H1 (cell line): Measurements from ENCODE around the gene AFG1L. TPM values are rescaled to one million over a fixed set of nuclear protein-coding genes. Genes with fewer than 3 reads are reported as not detected.

Experiments
- CTCF ChIA-PET: fragments of 300-600 bp; sonication (Branson Sonifier 250); formaldehyde crosslinking; loops from one replicate; lab custom pipeline; 2021; ENCODE audit not compliant: partially characterized antibody; lab: Charles Lee
- POLR2A ChIA-PET: fragments of 300-600 bp; sonication (Branson Sonifier 250); formaldehyde crosslinking; loops from one replicate; lab custom pipeline; 2021; ENCODE audit warnings: inconsistent platforms; ENCODE audit not compliant: partially characterized antibody; lab: Charles Lee
- DNase-seq, 2 experiments: peaks; one replicate each; pipeline versions ENCODE4 v3.0.0 to v3.0.0-alpha.2; 2010 to 2022; ENCODE audit warnings: low spot score in 2 of 2, low read depth in 1 of 2, mixed read lengths in 1 of 2
- FAIRE-seq: peaks from 2 replicates; lab custom pipeline; 2011; peaks lifted over from hg19 to GRCh38; lab: Jason Lieb, UNC
- H2AFZ ChIP-seq: 2 replicates; pipeline ENCODE4 v1.8.1; 2012; ENCODE audit warnings: low read length, inconsistent platforms
- H2AK5ac ChIP-seq: 2 replicates; pipeline ENCODE4 v1.6.1; 2013; ENCODE audit warnings: low read depth, low read length
- H2BK120ac ChIP-seq: replicated peaks from 2 replicates; pipeline ENCODE3; 2013; ENCODE audit warnings: low read depth, low read length, inconsistent platforms
- H2BK12ac ChIP-seq: 2 replicates; pipeline ENCODE4 v1.6.1; 2013; ENCODE audit warnings: low read depth, low read length
- H2BK15ac ChIP-seq: 2 replicates; pipeline ENCODE4 v1.6.1; 2013; ENCODE audit warnings: low read length
- H2BK20ac ChIP-seq: 2 replicates; pipeline ENCODE4 v1.6.1; 2013; ENCODE audit warnings: low read length
- H2BK5ac ChIP-seq: 2 replicates; pipeline ENCODE4 v1.6.1; 2013; ENCODE audit warnings: low read depth, low read length
- H3K14ac ChIP-seq: 2 replicates; pipeline ENCODE4 v1.6.1; 2013; ENCODE audit warnings: inconsistent platforms; ENCODE audit not compliant: insufficient read length
- H3K18ac ChIP-seq: 2 replicates; pipeline ENCODE4 v1.6.1; 2013; ENCODE audit warnings: low read length; ENCODE audit errors: extremely low read depth
- H3K23ac ChIP-seq: 2 replicates; pipeline ENCODE4 v1.6.1; 2013; ENCODE audit warnings: inconsistent platforms; ENCODE audit not compliant: insufficient read length
- H3K23me2 ChIP-seq: 2 replicates; pipeline ENCODE4 v1.6.1; 2013; ENCODE audit warnings: low read depth, low read length
- H3K27ac ChIP-seq: 2 replicates; pipeline ENCODE4 v1.6.1; 2011; ENCODE audit warnings: low read depth, low read length, inconsistent platforms
- H3K27me3 ChIP-seq, 4 experiments: replicated peaks in 1 of 4; 1 replicate in 1 of 4; 2 replicates in 3 of 4; pipeline versions ENCODE4 v1.6.1 to v1.8.1; 2011 to 2013; ENCODE audit warnings: low read length in 3 of 4, mild to moderate bottlenecking in 3 of 4, inconsistent platforms in 2 of 4, mixed read lengths in 2 of 4, moderate library complexity in 1 of 4; ENCODE audit not compliant: control insufficient read depth in 3 of 4, insufficient read depth in 3 of 4; ENCODE audit errors: extremely low read depth in 1 of 4
- H3K36me3 ChIP-seq, 4 experiments: 2 replicates each; pipeline versions ENCODE4 v1.6.1 to v1.8.1; 2011 to 2013; ENCODE audit warnings: mild to moderate bottlenecking in 4 of 4, low read length in 3 of 4, moderate library complexity in 2 of 4, control low read depth in 1 of 4, inconsistent platforms in 1 of 4; ENCODE audit not compliant: insufficient read depth in 4 of 4, control insufficient read depth in 2 of 4
- H3K4ac ChIP-seq: replicated peaks from 2 replicates; pipeline ENCODE3; 2013; ENCODE audit warnings: low read length, low read depth, mixed read lengths, inconsistent platforms; ENCODE audit not compliant: insufficient read length
- H3K4me1 ChIP-seq, 4 experiments: replicated peaks in 1 of 4; 1 replicate in 1 of 4; 2 replicates in 3 of 4; pipeline versions ENCODE4 v1.6.1 to v1.8.1; 2011 to 2013; ENCODE audit warnings: low read length in 3 of 4, inconsistent platforms in 2 of 4, mixed read lengths in 1 of 4; ENCODE audit not compliant: insufficient read depth in 4 of 4, control insufficient read depth in 3 of 4
- H3K4me2 ChIP-seq, 2 experiments: 2 replicates each; pipeline versions ENCODE4 v1.6.1 to v1.8.1; 2011 to 2013; ENCODE audit warnings: low read depth in 2 of 2, low read length in 2 of 2, control low read depth in 1 of 2, inconsistent platforms in 1 of 2, mild to moderate bottlenecking in 1 of 2; ENCODE audit not compliant: insufficient read depth in 1 of 2
- H3K4me3 ChIP-seq, 4 experiments: fragments of 200-600, 300-600 bp in 1 of 4; sonication (generic), shearing (Covaris generic), sonication (Bioruptor Twin) in 1 of 4; 2 replicates each; pipeline versions ENCODE4 v1.5.1 to v1.8.1; 2011 to 2016; ENCODE audit warnings: low read length in 4 of 4, low read depth in 3 of 4, control low read depth in 2 of 4, inconsistent platforms in 2 of 4, mild to moderate bottlenecking in 2 of 4, mixed read lengths in 1 of 4, moderate library complexity in 1 of 4; ENCODE audit not compliant: insufficient read depth in 2 of 4; ENCODE audit errors: extremely low read depth in 1 of 4
- H3K56ac ChIP-seq: replicated peaks from 2 replicates; pipeline ENCODE3; 2013; ENCODE audit warnings: low read depth, mild to moderate bottlenecking, mixed read lengths, low read length, inconsistent platforms; ENCODE audit not compliant: insufficient read length
- H3K79me1 ChIP-seq: 2 replicates; pipeline ENCODE4 v1.6.1; 2013; ENCODE audit warnings: low read depth, low read length, control low read depth
- H3K79me2 ChIP-seq, 2 experiments: 2 replicates each; pipeline versions ENCODE4 v1.6.1 to v1.8.1; 2012 to 2013; ENCODE audit warnings: low read length in 2 of 2, mild to moderate bottlenecking in 2 of 2, inconsistent platforms in 1 of 2; ENCODE audit not compliant: insufficient read depth in 2 of 2, control insufficient read depth in 1 of 2
- H3K9ac ChIP-seq, 4 experiments: replicated peaks in 1 of 4; 1 replicate in 1 of 4; 2 replicates in 3 of 4; pipeline versions ENCODE4 v1.6.1 to v1.8.1; 2011 to 2013; ENCODE audit warnings: low read depth in 3 of 4, low read length in 3 of 4, control low read depth in 2 of 4, mild to moderate bottlenecking in 2 of 4, moderate library complexity in 2 of 4, inconsistent platforms in 1 of 4; ENCODE audit errors: extremely low read depth in 1 of 4
- H3K9me3 ChIP-seq, 2 experiments: 2 replicates each; pipeline versions ENCODE4 v1.6.1 to v1.8.1; 2012 to 2013; ENCODE audit warnings: mild to moderate bottlenecking in 2 of 2, moderate library complexity in 2 of 2, control low read depth in 1 of 2, inconsistent platforms in 1 of 2, low read depth in 1 of 2, low read length in 1 of 2, mixed read lengths in 1 of 2; ENCODE audit not compliant: insufficient read depth in 2 of 2
- H4K20me1 ChIP-seq, 2 experiments: replicated peaks in 1 of 2; 2 replicates each; pipeline versions ENCODE3 to v1.8.1; 2011 to 2013; ENCODE audit warnings: inconsistent platforms in 2 of 2, low read length in 2 of 2, mild to moderate bottlenecking in 1 of 2; ENCODE audit not compliant: insufficient read depth in 2 of 2, control insufficient read depth in 1 of 2
- H4K5ac ChIP-seq: 2 replicates; pipeline ENCODE4 v1.6.1; 2013; ENCODE audit warnings: low read length, low read depth, mixed read lengths, inconsistent platforms; ENCODE audit not compliant: insufficient read length
- H4K8ac ChIP-seq: 2 replicates; pipeline ENCODE4 v1.8.0; 2013; ENCODE audit warnings: mild to moderate bottlenecking, moderate library complexity, low read length, inconsistent platforms; ENCODE audit not compliant: insufficient read depth; ENCODE audit errors: extremely low read depth
- H4K91ac ChIP-seq: replicated peaks from 2 replicates; pipeline ENCODE3; 2013; ENCODE audit warnings: low read length, mixed read lengths, inconsistent platforms; ENCODE audit not compliant: insufficient read length
- CHD1 ChIP-seq: IDR thresholded peaks from 2 replicates; pipeline ENCODE4 v1.6.1; 2012; ENCODE audit warnings: low read depth, low read length, improper control_type of control experiment
- KDM5A ChIP-seq: fragments of 200-600 bp; IDR thresholded peaks from 2 replicates; pipeline ENCODE4 v1.7.1; 2012; ENCODE audit warnings: mild to moderate bottlenecking, low read length, inconsistent platforms, mixed read lengths
- NRF1 ChIP-seq: IDR thresholded peaks from 2 replicates; pipeline ENCODE4 v1.6.1; 2011; ENCODE audit warnings: mild to moderate bottlenecking, low read depth, low read length, improper control_type of control experiment
- PHF8 ChIP-seq: fragments of 200-600 bp; sonication (generic); conservative IDR thresholded peaks from 2 replicates; pipeline ENCODE4 v1.7.1; 2012; ENCODE audit warnings: low read depth, mild to moderate bottlenecking, inconsistent platforms, low read length, moderate library complexity
- POLR2A ChIP-seq, 2 experiments: IDR thresholded peaks; 1 replicate in 1 of 2; 2 replicates in 1 of 2; pipeline ENCODE4 v1.6.1; 2011; ENCODE audit warnings: low read depth in 2 of 2, low read length in 2 of 2, mild to moderate bottlenecking in 2 of 2; ENCODE audit errors: control extremely low read depth in 1 of 2
- POU5F1 ChIP-seq: IDR thresholded peaks from 2 replicates; pipeline ENCODE4 v1.6.1; 2011; ENCODE audit warnings: low read depth, mild to moderate bottlenecking, low read length, moderate library complexity
- RBBP5 ChIP-seq: IDR thresholded peaks from 2 replicates; pipeline ENCODE4 v1.7.1; 2012; ENCODE audit warnings: low read depth, mild to moderate bottlenecking, inconsistent platforms, low read length, moderate library complexity, borderline replicate concordance
- RXRA ChIP-seq: IDR thresholded peaks from 2 replicates; pipeline ENCODE4 v1.6.1; 2011; ENCODE audit warnings: low read depth, mild to moderate bottlenecking, low read length, moderate library complexity; ENCODE audit not compliant: insufficient read depth
- SIRT6 ChIP-seq: IDR thresholded peaks from one replicate; pipeline ENCODE4 v1.7.1; 2012; ENCODE audit warnings: low read length, inconsistent platforms
- TAF7 ChIP-seq: optimal IDR thresholded peaks from 2 replicates; pipeline ENCODE3; 2011; ENCODE audit warnings: low read depth, mild to moderate bottlenecking, inconsistent platforms, low read length, moderate library complexity, borderline replicate concordance
- WGBS, 2 experiments: shearing (Covaris generic) in 1 of 2; methylation state at CpG; one replicate each; pipeline versions ENCODE4 v1.1.6 to v1.1.7; 2013 to 2015; ENCODE audit warnings: low lambda C conversion rate in 2 of 2, mixed read lengths in 2 of 2, inconsistent platforms in 1 of 2, low coverage in 1 of 2, missing lambda C conversion rate in 1 of 2; ENCODE audit not compliant: insufficient replicate concordance in 2 of 2, insufficient coverage in 1 of 2, insufficient read length in 1 of 2; ENCODE audit errors: extremely low coverage in 1 of 2, missing lambda C conversion rate in 1 of 2; 5-methylcytosine and 5-hydroxymethylcytosine counted together
- polyA plus RNA-seq, 7 experiments: library from polyadenylated mRNA; depleted of rRNA in 3 of 7; stranded (reverse) in 5 of 7; unstranded in 2 of 7; fragments of >200 nt in 5 of 7; fragments of 200-250 nt in 2 of 7; gene quantifications; 1 replicate in 5 of 7; 2 replicates in 1 of 7; 4 replicates in 1 of 7; pipeline versions ENCODE4 v1.2.1 to v1.2.3, GENCODE V29; 2011 to 2013; ENCODE audit warnings: missing spikeins in 2 of 7, mixed read lengths in 2 of 7
- total RNA-seq: library from RNA; stranded (reverse); fragmentation: NEBNext Ultra II Directional; extraction: Animal tissue kit (Norgen Biotek cat#: 25700); gene quantifications from 2 replicates; pipeline ENCODE4 v1.2.1, GENCODE V29; 2021
- TF ChIP-seq, protein P1 (sequence below): IDR thresholded peaks from 2 replicates; pipeline ENCODE4 v1.6.1; 2011; ENCODE audit warnings: low read length, improper control_type of control experiment
- TF ChIP-seq, protein P2 (sequence below): IDR thresholded peaks from 2 replicates; pipeline ENCODE4 v1.6.1; 2012; ENCODE audit warnings: low read length, inconsistent platforms

AFG1L gene
- total and polyA plus RNA-seq, 2 of the 8 experiments (the other 6 are each of a cell fraction or from before 2014, with no cell fraction given), result 0.98 to 5.7 TPM

DNA sequence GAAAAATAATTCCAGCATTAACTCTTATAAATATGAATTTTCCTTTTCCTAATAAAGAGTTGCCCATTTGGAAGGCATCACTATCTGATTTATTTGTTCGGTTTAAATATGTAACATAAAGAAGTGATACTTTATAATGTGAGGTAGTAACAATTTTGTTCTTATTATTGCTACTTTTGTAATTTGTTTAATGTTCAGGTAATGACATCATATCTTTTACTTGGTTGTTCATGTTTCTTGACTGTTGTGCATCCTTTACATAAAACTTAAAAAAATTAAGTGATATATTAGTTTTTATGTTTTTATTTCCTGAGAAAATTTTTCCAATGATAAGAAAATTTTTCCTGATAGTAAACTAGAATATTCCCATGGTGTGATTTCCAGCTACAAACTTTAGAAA is 124.6 kb downstream of the AFG1L start:
- H3K27me3 ChIP-seq, result no peaks in the 10 kb centered on the region
- no peak overlapping the region for H4K5ac ChIP-seq
- no peak overlapping the region for H4K91ac ChIP-seq
- H3K27ac ChIP-seq, result no peak overlapping the region
- H3K9ac ChIP-seq, result no peak overlapping the region
- no peak overlapping the region for H2BK12ac ChIP-seq
- H4K20me1 ChIP-seq, result peaks cover 0 to 1% of the 10 kb centered on the region in 2 experiments
- no peaks in the 10 kb centered on the region for H3K79me1 ChIP-seq
- H3K23ac ChIP-seq, result no peak overlapping the region
- H2BK5ac ChIP-seq, result no peak overlapping the region
- no peaks in the 10 kb centered on the region for H3K36me3 ChIP-seq
- H3K14ac ChIP-seq, result no peak overlapping the region
- no peak overlapping the region for H3K4me2 ChIP-seq
- no peak overlapping the region for H2BK20ac ChIP-seq
- no peak overlapping the region for H2AK5ac ChIP-seq
- DNase-seq, result no peak
- H2AFZ ChIP-seq, result no peak overlapping the region
- no peak overlapping the region for H2BK120ac ChIP-seq
- WGBS, 2 experiments, result 89% methylated on average over 1 of the region's 1 CpG; no CpG with 5 or more reads in 1 of the 2 experiments
- H3K4ac ChIP-seq, result no peak overlapping the region
- H3K4me1 ChIP-seq, result no peaks in the 10 kb centered on the region
- H3K4me3 ChIP-seq, result no peak overlapping the region
- no peaks in the 10 kb centered on the region for H3K9me3 ChIP-seq
- no peak for FAIRE-seq
- H3K56ac ChIP-seq, result no peak overlapping the region
- no peak overlapping the region for H3K18ac ChIP-seq
- ChIA-PET POLR2A (no interaction called here), CTCF (no interaction called here)
- no peaks in the 10 kb centered on the region for H3K23me2 ChIP-seq
- no peak overlapping the region for H2BK15ac ChIP-seq
- no peak overlapping the region for H4K8ac ChIP-seq
- H3K79me2 ChIP-seq, result no peaks in the 10 kb centered on the region
- TF ChIP-seq RBBP5 (no peak), SIRT6 (no peak), PHF8 (no peak), POLR2A (IDR thresholded peaks at IDR 0.05; ENCODE audit: control extremely low read depth in 1 of 2, low read depth in 2 of 2, low read length in 2 of 2) (no peak), RXRA (no peak), TAF7 (no peak), NRF1 (no peak), CHD1 (no peak), POU5F1 (no peak), KDM5A (no peak)
- TF ChIP-seq, protein P1, sequence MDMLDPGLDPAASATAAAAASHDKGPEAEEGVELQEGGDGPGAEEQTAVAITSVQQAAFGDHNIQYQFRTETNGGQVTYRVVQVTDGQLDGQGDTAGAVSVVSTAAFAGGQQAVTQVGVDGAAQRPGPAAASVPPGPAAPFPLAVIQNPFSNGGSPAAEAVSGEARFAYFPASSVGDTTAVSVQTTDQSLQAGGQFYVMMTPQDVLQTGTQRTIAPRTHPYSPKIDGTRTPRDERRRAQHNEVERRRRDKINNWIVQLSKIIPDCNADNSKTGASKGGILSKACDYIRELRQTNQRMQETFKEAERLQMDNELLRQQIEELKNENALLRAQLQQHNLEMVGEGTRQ, result no peak
- TF ChIP-seq, protein P2, sequence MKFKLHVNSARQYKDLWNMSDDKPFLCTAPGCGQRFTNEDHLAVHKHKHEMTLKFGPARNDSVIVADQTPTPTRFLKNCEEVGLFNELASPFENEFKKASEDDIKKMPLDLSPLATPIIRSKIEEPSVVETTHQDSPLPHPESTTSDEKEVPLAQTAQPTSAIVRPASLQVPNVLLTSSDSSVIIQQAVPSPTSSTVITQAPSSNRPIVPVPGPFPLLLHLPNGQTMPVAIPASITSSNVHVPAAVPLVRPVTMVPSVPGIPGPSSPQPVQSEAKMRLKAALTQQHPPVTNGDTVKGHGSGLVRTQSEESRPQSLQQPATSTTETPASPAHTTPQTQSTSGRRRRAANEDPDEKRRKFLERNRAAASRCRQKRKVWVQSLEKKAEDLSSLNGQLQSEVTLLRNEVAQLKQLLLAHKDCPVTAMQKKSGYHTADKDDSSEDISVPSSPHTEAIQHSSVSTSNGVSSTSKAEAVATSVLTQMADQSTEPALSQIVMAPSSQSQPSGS, result no peak
